ENCODE measurements around the gene GPRIN1.
"Not testable (repeated sequence)": the region's sequence is repeated elsewhere in the genome, so short reads cannot be mapped to it uniquely, and the experiment has no call there.

GPRIN1 gene

DNA sequence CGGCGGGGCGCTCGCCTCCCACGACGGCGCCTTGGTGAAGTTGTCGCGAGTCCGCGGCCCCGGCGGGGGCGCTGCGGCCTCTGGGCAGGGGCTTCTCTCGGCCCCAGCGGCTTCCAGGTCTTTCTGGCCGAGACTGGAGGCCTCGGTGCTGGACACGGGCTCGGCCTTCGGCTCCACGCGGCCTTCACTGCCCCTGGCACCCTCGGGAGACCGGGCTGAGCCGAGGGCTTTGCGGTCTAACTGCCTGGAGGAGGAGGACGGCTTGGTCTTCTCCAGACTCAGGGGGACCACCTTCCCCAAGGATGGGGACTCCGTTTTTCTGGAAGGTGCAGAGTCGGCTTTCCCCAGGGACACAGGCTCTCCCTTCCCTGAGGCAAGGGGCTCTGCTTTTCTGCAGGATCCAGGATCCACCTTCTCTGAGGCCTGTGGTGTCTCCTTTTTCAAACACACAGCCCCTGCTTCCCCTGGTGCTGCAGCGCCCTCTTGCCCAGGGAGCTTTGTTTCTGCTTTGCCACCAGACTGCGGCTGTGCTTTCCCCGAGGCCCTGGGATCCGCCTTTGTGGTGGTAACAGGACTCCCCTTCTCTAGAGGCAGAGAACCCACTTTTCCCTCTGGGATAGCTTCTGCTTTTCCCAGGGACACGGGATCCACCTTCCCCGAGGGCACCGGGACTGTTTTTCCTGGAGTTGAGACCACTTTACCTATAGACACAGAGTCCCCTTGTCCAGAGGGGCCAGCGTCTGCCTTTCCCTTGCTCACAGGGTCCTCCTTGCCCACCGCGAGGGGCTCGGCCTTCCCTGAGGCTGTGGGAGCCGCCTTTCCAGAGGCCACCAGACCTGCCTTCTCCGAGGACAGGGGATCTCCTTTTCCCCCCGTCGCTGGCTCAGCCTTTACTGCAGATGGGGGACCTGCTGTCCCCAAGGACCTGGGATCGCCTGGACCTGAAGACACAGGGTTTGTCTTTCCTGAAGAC lies 12.3 kb downstream of the GPRIN1 start:
- H3K9ac ChIP-seq, result peak overlapping the region in 3 of 11 experiments; percentile 27 to 47 (median 33); a peak in 4 of 22 replicates
- peak overlapping the region in 6 of 10 experiments; percentile 2 to 41 (median 21); a peak in 7 of 20 replicates for H3K4me3 ChIP-seq
- H3K27ac ChIP-seq, result no peak overlapping the region
- peaks cover 11 to 23% (median 16%) of the 10 kb centered on the region in 10 experiments; a peak in 18 of 20 replicates for H3K4me1 ChIP-seq
- H4K20me1 ChIP-seq, result peaks cover 0 to 93% (median 87%) of the 10 kb centered on the region in 11 experiments; a peak in 17 of 22 replicates
- peaks cover 15 to 55% (median 30%) of the 10 kb centered on the region in 11 experiments; a peak in 20 of 22 replicates for H3K36me3 ChIP-seq
- peaks cover 0 to 3% (median 1%) of the 10 kb centered on the region in 11 experiments; a peak in 10 of 22 replicates for H3K9me3 ChIP-seq (replicated peaks in 1 of 11)
- H3K27me3 ChIP-seq, result peaks cover 0 to 17% (median 8%) of the 10 kb centered on the region in 11 experiments; a peak in 11 of 22 replicates
- peak overlapping the region; percentile 75 to 93 (median 81) for H3K4me2 ChIP-seq
- no peak for TF ChIP-seq Cebpa-rat (IDR thresholded peaks at IDR 0.05)

DNA sequence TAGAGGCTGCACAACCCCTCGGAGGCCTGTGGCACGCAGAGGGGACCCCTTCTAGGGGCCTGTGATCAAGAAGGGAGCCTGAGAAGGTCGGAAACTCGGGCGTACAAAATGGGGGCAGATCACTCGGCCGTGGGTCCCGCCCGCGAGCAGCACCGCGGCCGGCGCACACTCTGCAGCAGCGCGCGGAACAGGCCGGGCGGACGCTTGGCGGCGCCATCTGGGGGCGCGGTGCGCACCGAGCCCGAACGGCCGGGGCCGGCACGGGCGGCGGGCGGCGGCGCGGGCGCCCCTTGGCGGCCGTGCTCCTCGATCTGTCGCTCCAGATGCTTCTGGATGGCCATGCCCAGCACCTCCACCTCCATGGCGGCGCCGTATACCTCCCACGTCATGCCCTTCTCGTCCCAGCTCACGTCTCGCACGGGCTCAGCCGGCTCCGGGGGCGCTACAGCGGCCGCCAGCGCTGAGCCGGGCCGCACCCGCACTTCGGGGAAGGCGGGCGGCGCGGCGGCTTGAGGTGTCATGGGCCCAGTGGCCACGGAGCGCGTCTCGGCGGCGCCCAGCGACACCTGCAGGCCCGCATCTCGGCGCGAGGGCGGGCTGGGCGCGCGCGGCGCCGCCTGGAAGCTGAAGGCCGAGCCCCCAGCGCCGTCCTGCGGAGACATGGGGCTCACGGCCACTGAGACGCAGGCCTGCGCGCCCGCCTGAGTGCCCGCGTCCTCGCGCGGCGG lies 13.1 kb downstream of the GPRIN1 start:
- TF ChIP-seq Cebpa-rat (IDR thresholded peaks at IDR 0.05), result no peak

DNA sequence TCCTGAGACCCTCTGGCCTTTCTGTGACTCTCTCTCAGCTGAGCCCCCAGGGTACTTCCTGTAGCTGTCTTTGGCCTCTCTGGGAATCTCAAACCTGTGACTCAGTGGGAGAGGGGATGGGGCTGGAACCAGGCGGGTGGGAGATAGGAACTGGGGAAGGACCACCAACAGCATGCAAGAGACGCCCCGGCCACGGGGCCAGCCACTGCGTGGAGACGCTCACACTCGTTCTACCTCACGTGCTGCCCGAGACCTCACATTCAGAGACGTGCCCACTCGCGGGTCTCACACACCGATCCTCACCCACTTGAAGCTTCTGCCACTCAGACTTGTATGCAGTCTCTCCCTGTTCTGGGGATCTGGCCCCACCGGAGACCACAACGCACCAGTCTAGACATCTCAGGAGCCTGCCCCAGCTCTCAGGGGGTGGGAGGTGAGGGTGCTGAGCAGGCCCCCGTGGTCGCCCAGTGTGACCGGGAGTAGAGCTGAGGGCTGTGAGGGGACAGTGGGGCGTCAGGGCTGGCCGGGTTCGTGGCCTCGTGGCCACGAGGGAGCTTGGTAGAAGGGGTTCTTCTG lies 13.8 kb downstream of the GPRIN1 start:
- H3K9me3 ChIP-seq (replicated peaks in 1 of 11), result peaks cover 0 to 19% (median 15%) of the 10 kb centered on the region in 11 experiments; a peak in 15 of 22 replicates

More for the DNA sequence above, 13.1 kb downstream of the GPRIN1 start:
- H3K9me3 ChIP-seq (replicated peaks in 1 of 11), result peaks cover 0 to 12% (median 8%) of the 10 kb centered on the region in 11 experiments; a peak in 12 of 22 replicates
- peak overlapping the region in 7 of 11 experiments; percentile 3 to 47 (median 33); a peak in 5 of 22 replicates for H3K9ac ChIP-seq
- peak overlapping the region; percentile 75 to 93 (median 81) for H3K4me2 ChIP-seq
- peaks cover 0 to 17% (median 8%) of the 10 kb centered on the region in 11 experiments; a peak in 11 of 22 replicates for H3K27me3 ChIP-seq
- H3K36me3 ChIP-seq, result peaks cover 15 to 63% (median 37%) of the 10 kb centered on the region in 11 experiments; a peak in 20 of 22 replicates
- peaks cover 11 to 23% (median 16%) of the 10 kb centered on the region in 10 experiments; a peak in 18 of 20 replicates for H3K4me1 ChIP-seq
- no peak overlapping the region for H3K27ac ChIP-seq
- H3K4me3 ChIP-seq, result peak overlapping the region in 9 of 10 experiments; percentile 2 to 43 (median 40); a peak in 9 of 20 replicates
- peaks cover 0 to 84% (median 78%) of the 10 kb centered on the region in 11 experiments; a peak in 17 of 22 replicates for H4K20me1 ChIP-seq

DNA sequence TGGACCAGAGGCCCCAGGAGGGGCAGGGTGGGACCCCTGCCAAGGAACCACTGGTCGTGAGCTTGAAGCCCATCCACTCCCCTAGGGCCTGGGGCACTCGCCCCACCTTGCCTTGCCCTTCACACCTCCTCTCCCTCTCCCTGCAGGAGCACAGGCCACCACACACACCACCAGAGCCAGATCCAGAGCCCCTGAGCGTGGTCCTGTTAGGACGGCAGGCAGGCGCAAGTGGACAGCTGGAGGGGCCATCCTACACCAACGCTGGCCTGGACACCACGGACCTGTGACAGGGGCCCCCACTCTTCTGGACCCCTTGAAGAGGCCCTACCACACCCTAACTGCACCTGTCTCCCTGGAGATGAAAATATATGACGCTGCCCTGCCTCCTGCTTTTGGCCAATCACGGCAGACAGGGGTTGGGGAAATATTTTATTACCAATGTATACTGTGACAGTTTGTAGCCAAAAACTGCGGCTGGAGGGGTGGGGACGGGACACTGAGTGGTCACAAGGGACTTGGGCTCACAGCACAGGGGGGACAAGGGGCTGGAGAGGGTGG lies 14.5 kb downstream of the GPRIN1 start:
- H3K4me2 ChIP-seq, result no peak overlapping the region
- peaks cover 11 to 30% (median 21%) of the 10 kb centered on the region in 10 experiments; a peak in 18 of 20 replicates for H3K4me1 ChIP-seq
- H3K4me3 ChIP-seq, result no peak overlapping the region
- H3K9me3 ChIP-seq (replicated peaks in 1 of 11), result peaks cover 0 to 21% (median 17%) of the 10 kb centered on the region in 11 experiments; a peak in 15 of 22 replicates
- no peak for TF ChIP-seq Cebpa-rat (IDR thresholded peaks at IDR 0.05)
- H3K27me3 ChIP-seq, result peaks cover 0 to 17% (median 8%) of the 10 kb centered on the region in 11 experiments; a peak in 11 of 22 replicates
- no peak overlapping the region for H3K27ac ChIP-seq
- peaks cover 0 to 70% (median 65%) of the 10 kb centered on the region in 11 experiments; a peak in 18 of 22 replicates for H4K20me1 ChIP-seq
- no peak overlapping the region for H3K9ac ChIP-seq
- peaks cover 15 to 61% (median 40%) of the 10 kb centered on the region in 11 experiments; a peak in 20 of 22 replicates for H3K36me3 ChIP-seq

More for the DNA sequence above, 13.8 kb downstream of the GPRIN1 start:
- Histone ChIP-seq H3K9ac (peak overlapping the region in 4 of 11 experiments; percentile 33 to 47 (median 39); a peak in 1 of 22 replicates), H4K20me1 (peaks cover 0 to 77% (median 71%) of the 10 kb centered on the region in 11 experiments; a peak in 17 of 22 replicates), H3K4me2 (peak overlapping the region; percentile 75 to 93 (median 81)), H3K36me3 (peaks cover 15 to 64% (median 38%) of the 10 kb centered on the region in 11 experiments; a peak in 20 of 22 replicates), H3K4me3 (peak overlapping the region in 3 of 10 experiments; percentile 40 to 43 (median 41); a peak in 5 of 20 replicates), H3K27ac (no peak overlapping the region), H3K27me3 (peaks cover 0 to 17% (median 8%) of the 10 kb centered on the region in 11 experiments; a peak in 11 of 22 replicates), H3K4me1 (peaks cover 11 to 23% (median 17%) of the 10 kb centered on the region in 10 experiments; a peak in 18 of 20 replicates)
- no peak for TF ChIP-seq Cebpa-rat (IDR thresholded peaks at IDR 0.05)

DNA sequence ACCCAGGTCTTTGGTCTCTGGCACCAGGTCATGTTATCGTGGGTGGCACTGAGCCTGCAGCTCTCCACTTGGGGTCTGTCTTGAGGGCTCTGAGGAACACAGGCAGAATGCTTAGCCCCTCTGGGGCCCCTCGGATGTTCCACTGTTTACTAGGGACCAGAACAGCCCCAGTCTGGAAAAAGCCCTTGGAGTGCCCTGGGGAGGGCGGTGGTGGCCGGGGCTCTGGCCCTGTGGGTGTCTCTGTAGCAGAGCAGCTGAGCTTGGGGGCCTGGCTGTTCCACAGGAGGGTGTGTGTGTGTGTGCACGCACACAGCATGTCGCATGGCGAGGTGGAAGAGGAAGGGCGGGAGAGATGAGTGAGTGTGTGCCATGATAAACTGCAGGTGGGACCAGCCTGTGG lies 15.4 kb downstream of the GPRIN1 start:
- peaks cover 11 to 36% (median 30%) of the 10 kb centered on the region in 10 experiments; a peak in 18 of 20 replicates for H3K4me1 ChIP-seq
- no peak for TF ChIP-seq Cebpa-rat (IDR thresholded peaks at IDR 0.05)
- peaks cover 0 to 65% (median 59%) of the 10 kb centered on the region in 11 experiments; a peak in 18 of 22 replicates for H4K20me1 ChIP-seq
- H3K9ac ChIP-seq, result no peak overlapping the region
- H3K36me3 ChIP-seq, result peaks cover 15 to 59% (median 39%) of the 10 kb centered on the region in 11 experiments; a peak in 20 of 22 replicates
- H3K27me3 ChIP-seq, result peaks cover 0 to 17% (median 8%) of the 10 kb centered on the region in 11 experiments; a peak in 11 of 22 replicates
- H3K9me3 ChIP-seq (replicated peaks in 1 of 11), result peaks cover 0 to 21% (median 17%) of the 10 kb centered on the region in 11 experiments; a peak in 15 of 22 replicates
- H3K27ac ChIP-seq, result no peak overlapping the region
- H3K4me2 ChIP-seq, result no peak overlapping the region
- no peak overlapping the region for H3K4me3 ChIP-seq

DNA sequence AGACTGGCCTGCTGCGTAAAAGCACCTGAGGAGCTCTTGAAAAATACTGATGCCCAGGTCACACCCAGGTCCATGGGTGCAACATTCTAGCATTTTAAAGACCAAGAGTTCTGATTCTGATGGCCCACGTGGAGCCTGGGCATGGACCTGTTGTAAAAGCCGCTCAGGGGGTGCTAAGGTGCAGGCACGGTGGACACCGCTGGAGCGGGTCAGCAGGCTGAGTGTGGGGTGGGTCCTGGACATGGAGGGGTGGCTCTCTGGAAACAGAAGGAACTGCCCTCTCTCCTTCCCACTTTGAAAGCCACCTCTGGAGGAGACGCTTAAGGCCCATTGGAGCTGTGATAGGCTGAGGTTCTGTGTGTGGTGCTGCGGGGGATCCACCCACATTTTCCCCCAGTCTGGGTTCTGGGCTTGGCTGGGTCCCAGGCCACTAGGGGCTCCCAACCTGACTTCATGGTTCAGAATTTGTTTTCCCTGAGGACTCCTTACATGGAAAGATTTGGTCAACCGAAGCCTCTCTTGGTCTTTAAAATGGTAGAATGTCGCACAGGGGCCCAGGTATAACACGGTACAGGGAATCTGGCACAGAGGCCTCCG lies 16.6 kb downstream of the GPRIN1 start:
- peaks cover 0 to 60% (median 49%) of the 10 kb centered on the region in 11 experiments; a peak in 18 of 22 replicates for H4K20me1 ChIP-seq

DNA sequence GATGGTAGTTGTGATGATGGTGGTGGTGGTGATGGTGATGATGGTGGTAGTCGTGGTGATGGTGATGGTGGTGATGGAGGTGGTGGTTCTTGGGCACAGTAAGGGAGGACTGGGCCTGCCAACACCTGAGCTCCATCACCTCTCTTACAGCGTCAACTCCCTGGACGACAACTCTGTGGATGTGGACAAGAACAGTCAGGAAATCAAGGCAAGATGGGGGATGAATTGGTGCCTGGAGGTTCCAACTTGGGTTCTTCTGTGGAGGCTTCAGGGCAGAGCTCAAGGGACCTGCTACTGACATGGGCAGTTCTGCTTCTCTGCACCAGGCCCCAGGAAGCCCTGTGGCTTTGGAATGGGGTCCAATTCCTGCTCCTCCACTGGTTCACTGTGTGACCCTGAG lies 17.4 kb downstream of the GPRIN1 start:
- no peak overlapping the region for H3K4me3 ChIP-seq
- H3K9ac ChIP-seq, result no peak overlapping the region
- H3K36me3 ChIP-seq, result peaks cover 0 to 39% (median 20%) of the 10 kb centered on the region in 11 experiments; a peak in 17 of 22 replicates
- peaks cover 11 to 53% (median 49%) of the 10 kb centered on the region in 10 experiments; a peak in 17 of 20 replicates for H3K4me1 ChIP-seq
- no peak for TF ChIP-seq Cebpa-rat (IDR thresholded peaks at IDR 0.05)
- H3K9me3 ChIP-seq (replicated peaks in 1 of 11), result peaks cover 0 to 22% (median 17%) of the 10 kb centered on the region in 11 experiments; a peak in 15 of 22 replicates
- H3K27ac ChIP-seq, result no peak overlapping the region
- peaks cover 0 to 15% (median 7%) of the 10 kb centered on the region in 11 experiments; a peak in 11 of 22 replicates for H3K27me3 ChIP-seq
- H4K20me1 ChIP-seq, result peaks cover 0 to 52% (median 41%) of the 10 kb centered on the region in 11 experiments; a peak in 18 of 22 replicates
- no peak overlapping the region for H3K4me2 ChIP-seq

More for the DNA sequence above, 16.6 kb downstream of the GPRIN1 start:
- peaks cover 0 to 21% (median 17%) of the 10 kb centered on the region in 11 experiments; a peak in 15 of 22 replicates for H3K9me3 ChIP-seq (replicated peaks in 1 of 11)
- no peak overlapping the region for H3K27ac ChIP-seq
- peaks cover 11 to 47% (median 41%) of the 10 kb centered on the region in 10 experiments; a peak in 17 of 20 replicates for H3K4me1 ChIP-seq
- no peak overlapping the region for H3K9ac ChIP-seq
- peaks cover 0 to 17% (median 8%) of the 10 kb centered on the region in 11 experiments; a peak in 11 of 22 replicates for H3K27me3 ChIP-seq
- no peak overlapping the region for H3K4me2 ChIP-seq
- no peak overlapping the region for H3K4me3 ChIP-seq
- TF ChIP-seq Cebpa-rat (IDR thresholded peaks at IDR 0.05), result no peak
- H3K36me3 ChIP-seq, result peaks cover 4 to 47% (median 28%) of the 10 kb centered on the region in 11 experiments; a peak in 19 of 22 replicates

DNA sequence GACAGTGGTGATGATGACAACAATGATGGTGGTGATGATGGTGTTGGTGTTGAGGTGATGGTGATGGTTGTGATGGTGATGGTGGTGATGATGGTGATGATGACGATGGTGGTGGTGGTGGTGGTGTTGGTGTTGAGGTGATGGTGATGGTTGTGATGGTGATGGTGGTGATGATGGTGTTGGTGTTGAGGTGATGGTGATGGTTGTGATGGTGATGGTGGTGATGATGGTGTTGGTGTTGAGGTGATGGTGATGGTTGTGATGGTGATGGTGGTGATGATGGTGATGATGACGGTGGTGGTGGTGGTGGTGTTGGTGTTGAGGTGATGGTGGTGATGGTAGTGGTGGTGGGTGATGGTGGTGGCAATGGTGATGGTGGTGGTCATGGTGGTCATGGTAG lies 18.3 kb downstream of the GPRIN1 start:
- H3K27me3 ChIP-seq, H3K4me3 ChIP-seq, H3K27ac ChIP-seq, H3K9ac ChIP-seq, H3K4me2 ChIP-seq: not testable (repeated sequence)
- Histone ChIP-seq H3K9me3 (replicated peaks in 1 of 11) (peaks cover 3 to 29% (median 18%) of the 10 kb centered on the region in 11 experiments; a peak in 19 of 22 replicates), H3K4me1 (peaks cover 4 to 51% (median 48%) of the 10 kb centered on the region in 10 experiments; a peak in 17 of 20 replicates), H3K36me3 (peaks cover 0 to 34% (median 18%) of the 10 kb centered on the region in 11 experiments; a peak in 16 of 22 replicates), H4K20me1 (peaks cover 0 to 43% (median 32%) of the 10 kb centered on the region in 11 experiments; a peak in 16 of 22 replicates)

Measured in BLaER1 treated with 17β-estradiol and CSF1 and Interleukin-3, amounts not matched to agents 10 nM and 100 nM (cell line).